ENCODE measurements around the gene BMP7.

The BMP7 gene

DNA sequence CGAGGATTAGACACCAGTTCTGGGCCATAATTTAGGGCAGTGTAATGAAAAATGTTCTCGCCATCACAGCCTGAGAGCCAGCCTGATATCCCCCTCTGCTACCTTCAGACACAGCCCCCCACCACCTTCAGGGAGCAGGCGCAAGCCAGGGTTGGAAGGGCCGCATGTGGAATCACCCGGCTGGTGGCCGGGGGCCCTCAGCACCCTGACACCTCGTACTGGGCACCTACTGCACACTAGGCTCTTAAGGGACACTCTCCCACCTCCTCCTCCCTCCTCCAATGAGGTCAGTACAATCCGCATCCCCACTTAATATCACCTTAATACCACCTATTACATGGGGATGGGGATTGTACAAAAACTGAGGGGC is 55.5 kb downstream of the BMP7 start:
- peaks cover 20% of the 10 kb centered on the region for H3K9me3 Mint-ChIP-seq
- peaks cover 46% of the 10 kb centered on the region for H3K4me1 Mint-ChIP-seq
- peaks cover 27% of the 10 kb centered on the region for H3K36me3 Mint-ChIP-seq (ENCODE audit: low read depth)
- H3K4me3 Mint-ChIP-seq, result no peak overlapping the region
- no peaks in the 10 kb centered on the region for H3K27me3 Mint-ChIP-seq (ENCODE audit: low read depth, poor library complexity)
- no peak for DNase-seq
- TF ChIP-seq, protein P1, sequence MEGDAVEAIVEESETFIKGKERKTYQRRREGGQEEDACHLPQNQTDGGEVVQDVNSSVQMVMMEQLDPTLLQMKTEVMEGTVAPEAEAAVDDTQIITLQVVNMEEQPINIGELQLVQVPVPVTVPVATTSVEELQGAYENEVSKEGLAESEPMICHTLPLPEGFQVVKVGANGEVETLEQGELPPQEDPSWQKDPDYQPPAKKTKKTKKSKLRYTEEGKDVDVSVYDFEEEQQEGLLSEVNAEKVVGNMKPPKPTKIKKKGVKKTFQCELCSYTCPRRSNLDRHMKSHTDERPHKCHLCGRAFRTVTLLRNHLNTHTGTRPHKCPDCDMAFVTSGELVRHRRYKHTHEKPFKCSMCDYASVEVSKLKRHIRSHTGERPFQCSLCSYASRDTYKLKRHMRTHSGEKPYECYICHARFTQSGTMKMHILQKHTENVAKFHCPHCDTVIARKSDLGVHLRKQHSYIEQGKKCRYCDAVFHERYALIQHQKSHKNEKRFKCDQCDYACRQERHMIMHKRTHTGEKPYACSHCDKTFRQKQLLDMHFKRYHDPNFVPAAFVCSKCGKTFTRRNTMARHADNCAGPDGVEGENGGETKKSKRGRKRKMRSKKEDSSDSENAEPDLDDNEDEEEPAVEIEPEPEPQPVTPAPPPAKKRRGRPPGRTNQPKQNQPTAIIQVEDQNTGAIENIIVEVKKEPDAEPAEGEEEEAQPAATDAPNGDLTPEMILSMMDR (IDR thresholded peaks at IDR 0.05), result no peak
- H3K27ac Mint-ChIP-seq, result no peak overlapping the region

DNA sequence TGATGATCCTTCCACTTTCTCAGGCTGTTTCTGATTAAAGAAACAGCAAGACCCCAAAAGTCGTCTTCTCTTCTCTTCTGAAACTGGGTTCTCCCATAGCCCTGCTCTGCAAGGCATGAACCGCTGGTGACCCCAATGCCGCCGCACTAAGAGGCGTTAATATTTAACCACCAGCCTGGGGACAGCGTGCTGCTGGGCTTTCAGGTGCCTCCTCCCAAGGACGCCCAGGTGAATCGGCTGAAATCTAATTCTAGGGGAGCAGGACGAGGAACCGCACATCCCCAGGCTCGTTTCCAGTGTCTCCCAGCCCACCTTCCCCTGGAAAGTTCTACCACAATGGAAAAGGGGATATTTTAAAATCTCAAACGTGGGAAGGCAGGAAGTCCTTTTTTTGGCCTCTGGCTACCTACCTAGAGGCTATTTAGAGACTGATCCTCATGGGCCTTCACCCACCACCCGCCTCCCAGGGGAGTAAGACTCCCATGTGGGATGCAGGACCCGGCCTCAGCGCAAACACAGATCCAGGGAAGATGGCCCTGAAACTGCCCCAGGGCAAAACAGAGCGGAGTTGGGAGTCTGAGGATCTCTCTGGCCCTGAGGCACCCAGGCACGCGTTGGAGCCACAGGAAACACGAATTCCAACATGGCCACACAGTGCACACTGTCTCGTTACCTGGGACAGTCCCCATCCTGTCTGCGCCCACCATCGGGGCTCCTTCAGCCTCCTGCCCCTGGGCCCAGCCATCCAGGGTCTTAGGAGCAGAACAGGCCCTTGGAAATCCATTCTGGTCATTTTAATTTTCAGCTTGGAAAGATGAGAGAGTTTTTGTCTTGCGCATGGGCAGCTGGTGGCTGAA is 56.2 kb downstream of the BMP7 start:
- Mint-ChIP-seq H3K36me3 (ENCODE audit: low read depth) (peaks cover 33% of the 10 kb centered on the region), H3K27ac (no peak overlapping the region), H3K9me3 (peaks cover 24% of the 10 kb centered on the region), H3K4me3 (no peak overlapping the region), H3K27me3 (ENCODE audit: low read depth, poor library complexity) (no peaks in the 10 kb centered on the region), H3K4me1 (peaks cover 49% of the 10 kb centered on the region)
- DNase-seq, result no peak
- TF ChIP-seq, protein P1 (IDR thresholded peaks at IDR 0.05), result no peak

DNA sequence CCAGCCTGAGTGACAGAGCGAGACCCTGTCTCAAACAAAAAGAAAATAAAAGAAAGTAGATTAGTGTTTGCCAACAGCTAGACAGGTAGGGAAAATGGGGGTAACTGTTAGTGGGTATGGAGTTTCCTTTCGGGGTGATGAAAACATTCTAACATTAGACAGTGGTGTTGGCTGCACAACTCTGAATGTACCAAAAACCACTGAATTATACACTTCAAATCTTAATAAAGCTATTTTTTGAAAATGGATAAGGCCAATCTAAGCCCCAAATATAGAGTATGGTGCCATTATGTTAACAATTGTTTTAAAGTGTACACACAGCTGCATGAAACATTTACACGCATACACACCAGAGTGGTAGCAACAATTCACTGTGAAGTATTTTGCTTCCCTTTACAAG is 57.0 kb downstream of the BMP7 start:
- H3K36me3 Mint-ChIP-seq (ENCODE audit: low read depth), result peaks cover 42% of the 10 kb centered on the region
- peaks cover 51% of the 10 kb centered on the region for H3K4me1 Mint-ChIP-seq
- DNase-seq, result no peak
- H3K4me3 Mint-ChIP-seq, result no peak overlapping the region
- TF ChIP-seq, protein P1 (IDR thresholded peaks at IDR 0.05), result no peak
- H3K9me3 Mint-ChIP-seq, result peaks cover 25% of the 10 kb centered on the region
- no peaks in the 10 kb centered on the region for H3K27me3 Mint-ChIP-seq (ENCODE audit: low read depth, poor library complexity)
- no peak overlapping the region for H3K27ac Mint-ChIP-seq

DNA sequence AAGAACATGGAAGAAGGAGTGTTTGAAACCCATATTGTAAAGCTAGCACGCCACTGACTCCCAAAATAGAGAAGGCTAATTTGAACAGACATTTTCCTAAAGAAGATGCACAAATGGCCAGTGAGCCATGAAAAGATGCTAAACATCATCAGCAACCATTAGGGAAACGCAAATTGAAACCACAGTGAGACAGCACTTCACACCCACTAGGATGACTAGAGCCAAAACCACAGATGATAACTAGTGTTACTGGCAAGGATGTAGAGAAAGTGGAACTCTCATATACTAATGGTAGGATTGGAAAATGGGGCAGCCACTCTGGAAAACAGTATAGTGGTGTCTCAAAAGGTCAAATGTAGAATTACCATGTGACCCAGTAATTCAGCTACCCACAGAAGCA is 58.2 kb downstream of the BMP7 start:
- Mint-ChIP-seq H3K27ac (no peak overlapping the region), H3K36me3 (ENCODE audit: low read depth) (peaks cover 54% of the 10 kb centered on the region), H3K27me3 (ENCODE audit: low read depth, poor library complexity) (no peaks in the 10 kb centered on the region), H3K4me1 (peaks cover 54% of the 10 kb centered on the region), H3K9me3 (peaks cover 29% of the 10 kb centered on the region), H3K4me3 (no peak overlapping the region)
- no peak for DNase-seq
- TF ChIP-seq, protein P1 (IDR thresholded peaks at IDR 0.05), result no peak

DNA sequence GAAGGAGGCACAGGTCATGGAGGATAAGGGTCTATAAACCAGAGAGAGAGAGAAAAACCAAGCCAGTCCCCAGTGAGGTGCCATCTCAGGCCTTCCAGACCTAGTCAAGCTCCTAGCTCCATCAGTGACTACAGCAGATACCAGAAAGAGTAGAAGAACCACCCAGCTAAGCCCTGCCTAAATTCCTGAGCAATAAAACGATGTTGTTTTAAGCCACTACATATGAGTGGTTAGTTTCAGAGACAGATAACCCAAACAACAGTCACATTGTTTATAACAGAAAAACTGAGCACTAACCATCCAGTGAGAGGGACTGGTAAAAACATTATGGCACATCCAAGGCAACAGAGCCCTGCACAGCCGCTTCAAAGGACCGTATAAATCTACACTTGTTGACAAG is 59.2 kb downstream of the BMP7 start:
- TF ChIP-seq, protein P1 (IDR thresholded peaks at IDR 0.05), result no peak
- no peak for DNase-seq
- H3K4me1 Mint-ChIP-seq, result peaks cover 52% of the 10 kb centered on the region
- no peaks in the 10 kb centered on the region for H3K27me3 Mint-ChIP-seq (ENCODE audit: low read depth, poor library complexity)
- no peak overlapping the region for H3K4me3 Mint-ChIP-seq
- peaks cover 63% of the 10 kb centered on the region for H3K36me3 Mint-ChIP-seq (ENCODE audit: low read depth)
- no peak overlapping the region for H3K27ac Mint-ChIP-seq
- peaks cover 29% of the 10 kb centered on the region for H3K9me3 Mint-ChIP-seq
